ENCODE results near the gene FBXO27.
"Not testable (repeated sequence)": the region's sequence is repeated elsewhere in the genome, so short reads cannot be mapped to it uniquely, and the experiment has no call there.

Gene FBXO27

GRCh38 chr19:38987745-38988144, 44.6 kb downstream of the FBXO27 start:
- DNase-seq (ENCODE audit: low read depth), result not testable (repeated sequence)

GRCh38 chr19:38985262-38985661, 47.1 kb downstream of the FBXO27 start:
- no peak for DNase-seq (ENCODE audit: low read depth)

GRCh38 chr19:38980583-38981374, 51.6 kb downstream of the FBXO27 start:
- DNase-seq (ENCODE audit: low read depth), result no peak

- no peak for DNase-seq (ENCODE audit: low read depth)
Measured at GRCh38 chr19:38979812-38980211, 52.5 kb downstream of the FBXO27 start.

GRCh38 chr19:38978326-38978689, 54.0 kb downstream of the FBXO27 start:
- DNase-seq (ENCODE audit: low read depth), result no peak

GRCh38 chr19:38977445-38978325, 54.7 kb downstream of the FBXO27 start:
- no peak for DNase-seq (ENCODE audit: low read depth)

GRCh38 chr19:38975861-38976271, 56.5 kb downstream of the FBXO27 start:
- no peak for DNase-seq (ENCODE audit: low read depth)

GRCh38 chr19:38975214-38975860, 57.0 kb downstream of the FBXO27 start, which contains the start of gene FBXO17:
TSS of gene FBXO17 (minus strand) at chr19:38975742. CDS start at chr19:38950319, 25,423 bp downstream.
- DNase-seq (ENCODE audit: low read depth), result no peak

GRCh38 chr19:38974624-38975213, 57.6 kb downstream of the FBXO27 start:
- DNase-seq (ENCODE audit: low read depth), result no peak

Measured in fibroblast of the conjunctiva (primary cell).